Measurements from ENCODE around the gene CREB5.

The CREB5 gene

GRCh38 chr7:28418966-28419365, 6.6 kb downstream of the CREB5 start:
- no peak overlapping the region for H3K4me3 ChIP-seq (ENCODE audit: low read length)
- H3K36me3 ChIP-seq (ENCODE audit: control insufficient read depth, insufficient read depth, low read length): no peaks in the 10 kb centered on the region
- H3K27me3 ChIP-seq (ENCODE audit: control insufficient read depth, insufficient read depth, low read length): no peaks in the 10 kb centered on the region
- no peak overlapping the region for H3K27ac ChIP-seq (ENCODE audit: low read length)
- no peak for DNase-seq (ENCODE audit: low read depth, low spot score)
- H3K4me1 ChIP-seq (ENCODE audit: control insufficient read depth, insufficient read depth, low read length): no peaks in the 10 kb centered on the region
- H3K9me3 ChIP-seq (ENCODE audit: control insufficient read depth, insufficient read depth, low read length): no peaks in the 10 kb centered on the region
- WGBS (ENCODE audit: insufficient coverage, insufficient read length): no CpG with 5 or more reads among the region's 1 CpG

- no peak for DNase-seq (ENCODE audit: low read depth, low spot score)
- Histone ChIP-seq H3K9me3 (ENCODE audit: control insufficient read depth, insufficient read depth, low read length) (no peaks in the 10 kb centered on the region), H3K4me1 (ENCODE audit: control insufficient read depth, insufficient read depth, low read length) (no peaks in the 10 kb centered on the region), H3K27ac (ENCODE audit: low read length) (no peak overlapping the region), H3K36me3 (ENCODE audit: control insufficient read depth, insufficient read depth, low read length) (no peaks in the 10 kb centered on the region), H3K4me3 (ENCODE audit: low read length) (no peak overlapping the region), H3K27me3 (ENCODE audit: control insufficient read depth, insufficient read depth, low read length) (no peaks in the 10 kb centered on the region)
- no CpG with 5 or more reads among the region's 2 CpGs for WGBS (ENCODE audit: insufficient coverage, insufficient read length)
Measured at GRCh38 chr7:28419716-28420115, 7.4 kb downstream of the CREB5 start.

- DNase-seq (ENCODE audit: low read depth, low spot score): no peak
- Histone ChIP-seq H3K9me3 (ENCODE audit: control insufficient read depth, insufficient read depth, low read length) (no peaks in the 10 kb centered on the region), H3K4me3 (ENCODE audit: low read length) (no peak overlapping the region), H3K36me3 (ENCODE audit: control insufficient read depth, insufficient read depth, low read length) (no peaks in the 10 kb centered on the region), H3K27ac (ENCODE audit: low read length) (no peak overlapping the region), H3K27me3 (ENCODE audit: control insufficient read depth, insufficient read depth, low read length) (no peaks in the 10 kb centered on the region), H3K4me1 (ENCODE audit: control insufficient read depth, insufficient read depth, low read length) (no peaks in the 10 kb centered on the region)
Measured at GRCh38 chr7:28423112-28423511, 10.8 kb downstream of the CREB5 start.

- DNase-seq (ENCODE audit: low read depth, low spot score): no peak
- no peaks in the 10 kb centered on the region for H3K9me3 ChIP-seq (ENCODE audit: control insufficient read depth, insufficient read depth, low read length)
- H3K27me3 ChIP-seq (ENCODE audit: control insufficient read depth, insufficient read depth, low read length): no peaks in the 10 kb centered on the region
- H3K4me1 ChIP-seq (ENCODE audit: control insufficient read depth, insufficient read depth, low read length): no peaks in the 10 kb centered on the region
- WGBS (ENCODE audit: insufficient coverage, insufficient read length): no CpG with 5 or more reads among the region's 4 CpGs
- H3K4me3 ChIP-seq (ENCODE audit: low read length): no peak overlapping the region
- H3K27ac ChIP-seq (ENCODE audit: low read length): no peak overlapping the region
- H3K36me3 ChIP-seq (ENCODE audit: control insufficient read depth, insufficient read depth, low read length): no peaks in the 10 kb centered on the region
Measured at GRCh38 chr7:28423918-28424514, 11.7 kb downstream of the CREB5 start.

GRCh38 chr7:28425496-28425895, 13.2 kb downstream of the CREB5 start:
- H3K27ac ChIP-seq (ENCODE audit: low read length): no peak overlapping the region
- no peak for DNase-seq (ENCODE audit: low read depth, low spot score)
- no peaks in the 10 kb centered on the region for H3K9me3 ChIP-seq (ENCODE audit: control insufficient read depth, insufficient read depth, low read length)
- H3K36me3 ChIP-seq (ENCODE audit: control insufficient read depth, insufficient read depth, low read length): no peaks in the 10 kb centered on the region
- H3K27me3 ChIP-seq (ENCODE audit: control insufficient read depth, insufficient read depth, low read length): no peaks in the 10 kb centered on the region
- H3K4me3 ChIP-seq (ENCODE audit: low read length): no peak overlapping the region
- no CpG with 5 or more reads among the region's 1 CpG for WGBS (ENCODE audit: insufficient coverage, insufficient read length)
- no peaks in the 10 kb centered on the region; the same call in 1 of the 2 replicates for H3K4me1 ChIP-seq (ENCODE audit: control insufficient read depth, insufficient read depth, low read length)

- Histone ChIP-seq H3K9me3 (ENCODE audit: control insufficient read depth, insufficient read depth, low read length) (no peaks in the 10 kb centered on the region), H3K4me1 (ENCODE audit: control insufficient read depth, insufficient read depth, low read length) (peaks cover 2% of the 10 kb centered on the region; the same call in 1 of the 2 replicates), H3K27me3 (ENCODE audit: control insufficient read depth, insufficient read depth, low read length) (no peaks in the 10 kb centered on the region), H3K4me3 (ENCODE audit: low read length) (no peak overlapping the region), H3K36me3 (ENCODE audit: control insufficient read depth, insufficient read depth, low read length) (no peaks in the 10 kb centered on the region), H3K27ac (ENCODE audit: low read length) (no peak overlapping the region)
- DNase-seq (ENCODE audit: low read depth, low spot score): no peak
- no CpG with 5 or more reads among the region's 4 CpGs for WGBS (ENCODE audit: insufficient coverage, insufficient read length)
Measured at GRCh38 chr7:28427236-28427635, 14.9 kb downstream of the CREB5 start.

GRCh38 chr7:28430616-28431015, 18.3 kb downstream of the CREB5 start:
- DNase-seq (ENCODE audit: low read depth, low spot score): no peak
- Histone ChIP-seq H3K27ac (ENCODE audit: low read length) (no peak overlapping the region), H3K4me1 (ENCODE audit: control insufficient read depth, insufficient read depth, low read length) (peaks cover 2% of the 10 kb centered on the region; the same call in 1 of the 2 replicates), H3K36me3 (ENCODE audit: control insufficient read depth, insufficient read depth, low read length) (no peaks in the 10 kb centered on the region), H3K4me3 (ENCODE audit: low read length) (no peak overlapping the region), H3K27me3 (ENCODE audit: control insufficient read depth, insufficient read depth, low read length) (no peaks in the 10 kb centered on the region), H3K9me3 (ENCODE audit: control insufficient read depth, insufficient read depth, low read length) (no peaks in the 10 kb centered on the region)
- no CpG with 5 or more reads among the region's 1 CpG for WGBS (ENCODE audit: insufficient coverage, insufficient read length)

GRCh38 chr7:28432105-28432504, 19.8 kb downstream of the CREB5 start:
- H3K4me1 ChIP-seq (ENCODE audit: control insufficient read depth, insufficient read depth, low read length): peaks cover 2% of the 10 kb centered on the region; the same call in 1 of the 2 replicates
- no peak overlapping the region for H3K4me3 ChIP-seq (ENCODE audit: low read length)
- WGBS (ENCODE audit: insufficient coverage, insufficient read length): no CpG with 5 or more reads among the region's 7 CpGs
- DNase-seq (ENCODE audit: low read depth, low spot score): no peak
- no peaks in the 10 kb centered on the region for H3K9me3 ChIP-seq (ENCODE audit: control insufficient read depth, insufficient read depth, low read length)
- no peaks in the 10 kb centered on the region for H3K36me3 ChIP-seq (ENCODE audit: control insufficient read depth, insufficient read depth, low read length)
- no peak overlapping the region for H3K27ac ChIP-seq (ENCODE audit: low read length)
- no peaks in the 10 kb centered on the region for H3K27me3 ChIP-seq (ENCODE audit: control insufficient read depth, insufficient read depth, low read length)

- no peak overlapping the region for H3K27ac ChIP-seq (ENCODE audit: low read length)
- WGBS (ENCODE audit: insufficient coverage, insufficient read length): no CpG with 5 or more reads among the region's 2 CpGs
- no peaks in the 10 kb centered on the region for H3K9me3 ChIP-seq (ENCODE audit: control insufficient read depth, insufficient read depth, low read length)
- H3K4me1 ChIP-seq (ENCODE audit: control insufficient read depth, insufficient read depth, low read length): peaks cover 2% of the 10 kb centered on the region; the same call in 1 of the 2 replicates
- H3K4me3 ChIP-seq (ENCODE audit: low read length): no peak overlapping the region
- no peak for DNase-seq (ENCODE audit: low read depth, low spot score)
- H3K36me3 ChIP-seq (ENCODE audit: control insufficient read depth, insufficient read depth, low read length): no peaks in the 10 kb centered on the region
- no peaks in the 10 kb centered on the region for H3K27me3 ChIP-seq (ENCODE audit: control insufficient read depth, insufficient read depth, low read length)
Measured at GRCh38 chr7:28433039-28433438, 20.7 kb downstream of the CREB5 start.

- Histone ChIP-seq H3K27me3 (ENCODE audit: control insufficient read depth, insufficient read depth, low read length) (no peaks in the 10 kb centered on the region), H3K27ac (ENCODE audit: low read length) (no peak overlapping the region), H3K36me3 (ENCODE audit: control insufficient read depth, insufficient read depth, low read length) (no peaks in the 10 kb centered on the region), H3K4me3 (ENCODE audit: low read length) (no peak overlapping the region), H3K9me3 (ENCODE audit: control insufficient read depth, insufficient read depth, low read length) (no peaks in the 10 kb centered on the region), H3K4me1 (ENCODE audit: control insufficient read depth, insufficient read depth, low read length) (peaks cover 2% of the 10 kb centered on the region; the same call in 1 of the 2 replicates)
- no peak for DNase-seq (ENCODE audit: low read depth, low spot score)
- WGBS (ENCODE audit: insufficient coverage, insufficient read length): no CpG with 5 or more reads among the region's 4 CpGs
Measured at GRCh38 chr7:28433699-28434219, 21.4 kb downstream of the CREB5 start.

- H3K4me1 ChIP-seq (ENCODE audit: control insufficient read depth, insufficient read depth, low read length): peaks cover 2% of the 10 kb centered on the region; the same call in 1 of the 2 replicates
- H3K27ac ChIP-seq (ENCODE audit: low read length): no peak overlapping the region
- no peak for DNase-seq (ENCODE audit: low read depth, low spot score)
- no CpG with 5 or more reads among the region's 1 CpG for WGBS (ENCODE audit: insufficient coverage, insufficient read length)
- no peak overlapping the region for H3K4me3 ChIP-seq (ENCODE audit: low read length)
- H3K27me3 ChIP-seq (ENCODE audit: control insufficient read depth, insufficient read depth, low read length): no peaks in the 10 kb centered on the region
- no peaks in the 10 kb centered on the region for H3K36me3 ChIP-seq (ENCODE audit: control insufficient read depth, insufficient read depth, low read length)
- H3K9me3 ChIP-seq (ENCODE audit: control insufficient read depth, insufficient read depth, low read length): no peaks in the 10 kb centered on the region
Measured at GRCh38 chr7:28434510-28434909, 22.2 kb downstream of the CREB5 start.

Measured in iPS DF 6.9 (cell line).